ENCODE data around the gene NUP98.

GRCh38 chr11:3830088-3830487 is 32.7 kb upstream of the NUP98 start:
- no peak for TF ChIP-seq CTCF (CRISPR knock-in tag; IDR thresholded peaks at IDR 0.05)
- TF ChIP-seq TEAD3 (CRISPR knock-in tag; optimal IDR thresholded peaks at IDR 0.05; ENCODE audit: borderline replicate concordance): no peak
- TF ChIP-seq KAT8 (CRISPR knock-in tag; IDR thresholded peaks at IDR 0.05): no peak
- TF ChIP-seq TRIM22 (IDR thresholded peaks at IDR 0.05): no peak
- no peak for TF ChIP-seq SUZ12 (IDR thresholded peaks at IDR 0.05; ENCODE audit: low read depth, low read length)
- TF ChIP-seq PATZ1 (CRISPR knock-in tag; IDR thresholded peaks at IDR 0.05): no peak
- TF ChIP-seq BCL6 (CRISPR knock-in tag; IDR thresholded peaks at IDR 0.05): no peak
- no peak for TF ChIP-seq EP300 (IDR thresholded peaks at IDR 0.05; ENCODE audit: low read depth in 2 of 2, low read length in 2 of 2)
- TF ChIP-seq EP300 (CRISPR knock-in tag; IDR thresholded peaks at IDR 0.05; ENCODE audit: borderline replicate concordance): no peak
- TF ChIP-seq EZH2 (conservative IDR thresholded peaks at IDR 0.05; ENCODE audit: low read depth, low read length): no peak
- TF ChIP-seq ZNF639 (CRISPR knock-in tag; conservative IDR thresholded peaks at IDR 0.05): no peak
- no peak for TF ChIP-seq ZBTB49 (CRISPR knock-in tag; IDR thresholded peaks at IDR 0.05; ENCODE audit: borderline replicate concordance)
- TF ChIP-seq ZNF280B (CRISPR knock-in tag; IDR thresholded peaks at IDR 0.05; ENCODE audit: borderline replicate concordance): no peak
- TF ChIP-seq ZBTB39 (CRISPR knock-in tag; IDR thresholded peaks at IDR 0.05): no peak
- TF ChIP-seq KLF9 (CRISPR knock-in tag; IDR thresholded peaks at IDR 0.05; ENCODE audit: low read depth): no peak
